ENCODE data around the gene ABCA3.
"Not testable (repeated sequence)": the region's sequence is repeated elsewhere in the genome, so short reads cannot be mapped to it uniquely, and the experiment has no call there.

ABCA3 gene

DNA sequence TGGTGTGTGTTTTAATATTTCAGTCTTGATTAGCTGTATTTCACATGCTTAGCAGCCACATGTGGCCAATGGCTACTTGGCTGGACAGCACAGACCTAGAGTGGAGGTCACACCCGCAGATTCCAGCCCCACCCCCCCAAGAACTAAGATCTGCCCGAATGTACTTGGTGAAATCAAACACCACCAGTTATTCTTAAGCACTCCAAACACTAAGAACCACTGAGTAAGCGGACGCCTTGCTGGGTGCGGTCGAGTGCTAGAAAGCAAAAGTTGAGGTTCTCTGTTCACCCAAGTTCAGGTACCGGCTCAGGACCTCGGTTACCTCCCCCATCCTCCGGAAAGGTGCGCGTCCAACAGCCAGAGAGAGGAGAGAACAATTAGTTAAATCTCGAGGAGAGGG, 73.6 kb downstream of the ABCA3 start:
- in situ Hi-C loops (cut with HindIII; ENCODE audit: low sequenced_read_pairs): loop anchor here (25.0 kb wide), 1 partner anchor 420 kb away; the partner anchor contains the start of gene KCTD5

GRCh38 chr16:2263026-2263425, 77.5 kb downstream of the ABCA3 start:
- in situ Hi-C loops (cut with HindIII; ENCODE audit: low sequenced_read_pairs): loop anchor here (25.0 kb wide), 1 partner anchor 424 kb away; the partner anchor contains the start of gene KCTD5

DNA sequence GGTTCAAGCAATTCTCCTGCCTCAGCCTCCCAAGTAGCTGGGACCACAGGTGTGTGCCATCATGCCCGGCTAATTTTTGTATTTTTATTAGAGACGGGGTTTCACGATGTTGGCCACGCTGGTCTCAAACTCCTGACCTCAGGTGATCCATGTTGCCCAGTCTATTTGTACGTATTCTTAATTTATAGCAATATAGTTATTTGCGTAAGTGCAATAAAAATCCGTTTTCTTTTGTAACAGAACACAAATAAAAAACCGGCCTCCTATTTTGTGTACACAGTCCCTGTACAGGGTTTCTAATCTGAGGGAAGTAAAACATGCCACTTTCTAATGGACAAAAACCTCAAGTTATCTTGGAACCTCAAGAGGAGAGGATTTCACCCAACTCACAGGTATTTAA, 80.3 kb downstream of the ABCA3 start:
- in situ Hi-C loops (cut with HindIII; ENCODE audit: low sequenced_read_pairs): loop anchor here (25.0 kb wide), 1 partner anchor 427 kb away; the partner anchor contains the start of gene KCTD5

DNA sequence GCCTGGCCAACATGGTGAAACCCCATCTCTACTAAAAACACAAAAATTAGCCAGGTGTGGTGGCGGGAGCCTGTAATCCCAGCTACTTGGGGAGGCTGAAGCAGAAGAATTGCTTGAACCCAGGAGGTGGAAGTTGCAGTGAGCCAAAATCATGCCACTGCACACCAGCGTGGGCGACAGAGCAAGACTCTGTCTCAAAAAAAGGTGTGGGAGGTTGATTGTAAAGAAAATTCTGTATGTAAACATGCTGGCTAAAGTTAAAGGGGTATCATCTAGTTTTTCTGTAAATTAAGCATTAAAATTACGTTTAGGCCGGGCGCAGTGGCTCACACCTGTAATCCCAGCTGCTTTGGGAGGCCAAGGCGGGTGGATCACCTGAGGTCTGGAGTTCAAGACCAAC, 82.0 kb downstream of the ABCA3 start:
- in situ Hi-C loops (cut with HindIII; ENCODE audit: low sequenced_read_pairs): loop anchor here (25.0 kb wide), 1 partner anchor 429 kb away; the partner anchor contains the start of gene KCTD5

GRCh38 chr16:2257726-2258125, 82.8 kb downstream of the ABCA3 start:
- in situ Hi-C loops (cut with HindIII; ENCODE audit: low sequenced_read_pairs): loop anchor here (25.0 kb wide), 1 partner anchor 430 kb away; the partner anchor contains the start of gene KCTD5

DNA sequence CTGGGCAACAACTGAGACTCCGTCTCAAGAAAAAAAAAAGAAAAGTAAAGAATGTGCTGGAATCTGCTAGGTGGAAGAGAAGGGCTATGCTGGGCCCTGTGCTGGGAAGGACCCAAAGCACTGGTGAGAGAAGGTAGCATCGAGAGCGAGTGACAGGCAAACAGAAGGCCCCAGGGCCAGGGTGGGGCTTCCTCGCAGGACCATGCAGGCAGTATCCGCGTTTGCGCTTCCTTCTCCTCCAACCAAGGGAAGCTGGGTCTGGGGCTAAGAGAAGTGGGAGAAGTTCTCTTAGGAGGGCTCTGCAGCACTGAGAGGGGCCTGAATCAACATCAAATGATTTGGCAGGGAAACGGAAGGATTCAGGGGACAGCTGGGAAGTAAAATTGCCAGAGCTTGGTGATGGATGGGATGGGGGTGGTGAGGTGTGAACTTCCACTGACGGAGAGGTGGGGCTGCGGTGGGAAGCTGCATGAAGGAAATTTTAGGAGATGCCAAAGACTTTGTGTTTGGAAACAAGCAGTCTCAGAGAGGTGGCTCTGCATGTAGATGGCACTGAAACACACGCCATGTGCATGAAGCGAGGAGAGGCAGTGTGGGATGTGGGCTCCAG, 83.9 kb downstream of the ABCA3 start:
- in situ Hi-C loops (cut with HindIII; ENCODE audit: low sequenced_read_pairs): loop anchor here (25.0 kb wide), 1 partner anchor 431 kb away; the partner anchor contains the start of gene KCTD5

DNA sequence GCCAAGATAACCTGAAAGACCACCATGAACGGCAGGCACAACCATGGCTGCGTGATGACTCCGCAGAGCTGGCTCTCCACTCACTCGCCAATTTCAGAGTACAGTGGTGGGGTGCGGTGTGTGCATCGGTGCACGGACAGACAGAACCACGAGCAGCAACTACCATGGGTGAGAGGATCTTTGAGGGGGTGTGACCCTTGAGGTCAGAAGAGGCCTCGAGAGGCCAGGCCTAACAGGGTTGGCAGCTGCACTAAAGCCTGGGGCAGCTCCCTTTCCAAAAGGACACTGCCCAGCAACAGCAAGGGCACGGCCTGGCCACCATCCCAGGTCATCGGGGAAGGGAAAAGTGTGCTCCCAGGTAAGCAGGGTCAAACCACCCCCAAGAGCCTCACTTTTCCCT, 87.2 kb downstream of the ABCA3 start:
- in situ Hi-C loops (cut with HindIII; ENCODE audit: low sequenced_read_pairs): loop anchor here (25.0 kb wide), 1 partner anchor 434 kb away; the partner anchor contains the start of gene KCTD5

DNA sequence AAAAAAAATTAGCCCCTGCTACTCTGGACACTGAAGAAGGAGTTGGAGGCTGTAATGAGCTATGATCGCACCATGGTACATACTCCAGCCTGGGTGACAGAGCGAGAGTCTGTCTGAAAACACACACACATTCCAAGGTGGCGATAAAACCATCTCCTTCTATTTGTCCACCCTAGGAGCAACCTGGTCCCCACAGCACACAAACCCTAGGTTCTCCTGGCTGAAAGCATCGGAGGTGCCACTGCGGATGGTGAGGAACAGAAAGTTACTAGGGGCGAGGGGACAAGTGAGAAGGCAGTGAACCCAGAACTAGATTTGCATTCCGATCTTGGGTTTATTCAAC, 87.8 kb downstream of the ABCA3 start:
- in situ Hi-C loops (cut with HindIII; ENCODE audit: low sequenced_read_pairs): loop anchor here (25.0 kb wide), 1 partner anchor 435 kb away; the partner anchor contains the start of gene KCTD5

DNA sequence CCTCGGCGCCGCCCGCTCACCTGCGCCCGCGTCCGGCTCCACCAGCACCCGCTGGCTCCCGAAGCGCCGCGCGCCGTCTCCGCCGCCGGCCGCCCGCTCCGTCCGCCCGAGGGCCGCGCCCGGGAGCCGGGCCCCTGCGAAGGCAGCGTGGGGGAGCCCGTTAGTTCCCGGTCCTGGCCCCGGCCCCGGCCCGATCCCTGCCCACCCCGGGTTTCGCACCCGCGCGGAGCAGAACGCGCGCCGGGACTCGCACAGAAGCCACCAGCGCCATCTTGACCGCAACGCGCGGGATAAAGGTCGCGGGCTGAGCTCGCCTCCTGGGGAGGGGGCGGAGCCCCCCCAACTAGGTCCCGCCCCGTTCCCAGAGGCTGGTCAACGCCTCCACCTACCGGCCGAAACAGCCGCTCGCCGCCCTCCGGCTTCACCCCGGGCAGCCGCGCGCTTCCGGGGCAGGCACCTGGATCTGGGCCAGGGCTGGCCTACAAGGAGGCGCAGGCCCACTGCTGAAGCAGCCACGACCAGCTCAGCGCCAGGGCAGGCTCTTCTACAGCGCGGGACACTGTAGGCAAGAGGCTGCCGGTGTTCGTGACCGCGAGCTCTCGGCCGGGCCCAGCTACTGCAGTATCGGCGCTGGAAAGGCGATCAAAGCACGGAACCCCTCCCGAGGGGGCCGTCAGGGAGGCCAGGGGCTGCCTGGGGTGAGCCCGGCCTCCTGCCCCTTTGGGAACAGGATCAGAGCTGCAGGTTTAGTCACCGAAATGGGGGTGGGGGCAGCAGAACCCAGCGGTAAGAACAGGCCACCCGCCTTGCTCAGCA, 89.0 kb downstream of the ABCA3 start, which contains the start of gene ECI1:
Gene ECI1 (minus strand): TSS at position 292 of the 816 bp plus-strand sequence. CDS start 21 bp downstream, at position 271.
- in situ Hi-C loops (cut with HindIII; ENCODE audit: low sequenced_read_pairs): loop anchor here (25.0 kb wide), 1 partner anchor 436 kb away; the partner anchor contains the start of gene KCTD5

GRCh38 chr16:2250652-2251295, 89.8 kb downstream of the ABCA3 start:
- in situ Hi-C loops (cut with HindIII; ENCODE audit: low sequenced_read_pairs): loop anchor here (25.0 kb wide), 1 partner anchor 437 kb away; the partner anchor contains the start of gene KCTD5

DNA sequence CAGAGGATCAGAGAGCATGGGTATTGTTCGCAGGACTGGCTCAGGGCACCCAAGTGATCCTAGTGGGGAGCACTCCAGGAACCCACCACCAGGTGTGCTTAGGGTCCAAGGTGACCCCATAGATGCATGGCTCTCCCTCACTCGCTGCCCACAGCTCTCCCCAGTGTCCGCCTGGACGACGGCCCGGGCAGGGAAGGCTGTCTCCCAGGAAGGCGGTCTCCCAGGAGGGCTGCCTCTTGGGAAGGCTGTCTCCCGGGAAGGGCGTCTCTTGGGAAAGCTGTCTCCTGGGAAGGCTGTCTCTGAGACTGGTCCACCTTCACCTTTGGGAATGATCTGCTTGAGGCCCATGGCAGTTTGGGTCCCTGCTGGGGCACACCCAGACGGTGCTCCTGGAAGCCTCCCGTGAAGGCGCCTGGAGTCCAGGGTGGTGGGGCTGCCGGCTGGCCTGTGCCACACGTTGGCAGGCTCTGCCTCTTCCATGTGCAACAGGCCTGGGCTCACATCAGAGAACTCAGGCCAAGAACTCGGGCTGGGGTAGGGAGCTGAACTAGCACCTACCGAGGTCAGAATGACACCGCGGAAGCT, 94.1 kb downstream of the ABCA3 start:
- in situ Hi-C loops (cut with HindIII; ENCODE audit: low sequenced_read_pairs): no loop called here

- in situ Hi-C loops (cut with HindIII; ENCODE audit: low sequenced_read_pairs): no loop called here
These were observed 95.4 kb downstream of the ABCA3 start for GRCh38 chr16:2244926-2245795.

DNA sequence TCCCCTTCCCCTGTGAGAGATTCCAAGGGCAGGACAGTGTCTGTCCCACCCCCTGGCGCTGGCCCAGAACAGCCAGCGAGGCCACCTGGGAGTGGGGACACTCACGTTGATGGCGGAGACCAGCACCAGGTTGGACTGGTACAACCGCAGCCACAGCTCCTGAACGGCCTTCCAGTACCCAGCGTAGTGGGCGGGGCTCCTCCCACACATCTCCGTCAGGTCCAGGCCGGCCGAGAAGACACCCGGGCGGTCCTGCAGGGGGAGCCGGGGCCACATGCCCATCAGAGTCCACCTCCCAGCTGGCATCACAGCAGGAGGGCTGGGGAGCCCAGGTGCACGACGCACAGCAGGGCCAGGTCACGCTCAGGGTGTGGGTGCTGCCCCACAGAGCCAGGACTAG, 96.2 kb downstream of the ABCA3 start:
- in situ Hi-C loops (cut with HindIII; ENCODE audit: low sequenced_read_pairs): no loop called here

GRCh38 chr16:2243781-2244180, 96.7 kb downstream of the ABCA3 start:
- in situ Hi-C loops (cut with HindIII; ENCODE audit: low sequenced_read_pairs): no loop called here

DNA sequence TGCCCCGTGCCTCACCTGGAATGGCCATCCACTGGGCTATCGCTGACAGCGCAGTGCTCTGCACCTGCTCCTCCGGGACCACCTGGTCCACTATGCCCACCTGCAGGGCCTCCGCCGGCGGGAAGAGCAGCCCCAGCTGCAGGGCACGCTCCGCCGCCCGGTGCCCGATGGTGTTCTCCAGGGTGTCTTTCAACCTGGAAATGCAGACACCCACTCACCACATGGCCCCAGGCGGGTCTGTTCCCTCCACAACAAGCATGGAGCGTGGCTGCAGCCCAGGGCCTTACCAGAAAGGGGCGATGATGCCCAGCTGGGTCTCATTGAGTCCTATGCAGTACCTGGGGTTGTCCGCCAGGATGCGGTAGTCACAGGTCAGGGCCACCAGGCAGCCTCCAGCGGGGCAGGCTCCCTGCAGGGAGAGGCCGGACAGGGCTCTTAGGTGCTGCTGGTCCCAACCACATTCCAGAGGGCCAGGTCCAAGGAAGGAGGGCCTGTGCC, 97.4 kb downstream of the ABCA3 start:
- in situ Hi-C loops (cut with HindIII; ENCODE audit: low sequenced_read_pairs): no loop called here

GRCh38 chr16:2242598-2242997, 97.9 kb downstream of the ABCA3 start:
- in situ Hi-C loops (cut with HindIII; ENCODE audit: low sequenced_read_pairs): no loop called here

- in situ Hi-C loops (cut with HindIII; ENCODE audit: low sequenced_read_pairs): not testable (repeated sequence)
These were observed 100.2 kb downstream of the ABCA3 start for GRCh38 chr16:2240331-2240730.

DNA sequence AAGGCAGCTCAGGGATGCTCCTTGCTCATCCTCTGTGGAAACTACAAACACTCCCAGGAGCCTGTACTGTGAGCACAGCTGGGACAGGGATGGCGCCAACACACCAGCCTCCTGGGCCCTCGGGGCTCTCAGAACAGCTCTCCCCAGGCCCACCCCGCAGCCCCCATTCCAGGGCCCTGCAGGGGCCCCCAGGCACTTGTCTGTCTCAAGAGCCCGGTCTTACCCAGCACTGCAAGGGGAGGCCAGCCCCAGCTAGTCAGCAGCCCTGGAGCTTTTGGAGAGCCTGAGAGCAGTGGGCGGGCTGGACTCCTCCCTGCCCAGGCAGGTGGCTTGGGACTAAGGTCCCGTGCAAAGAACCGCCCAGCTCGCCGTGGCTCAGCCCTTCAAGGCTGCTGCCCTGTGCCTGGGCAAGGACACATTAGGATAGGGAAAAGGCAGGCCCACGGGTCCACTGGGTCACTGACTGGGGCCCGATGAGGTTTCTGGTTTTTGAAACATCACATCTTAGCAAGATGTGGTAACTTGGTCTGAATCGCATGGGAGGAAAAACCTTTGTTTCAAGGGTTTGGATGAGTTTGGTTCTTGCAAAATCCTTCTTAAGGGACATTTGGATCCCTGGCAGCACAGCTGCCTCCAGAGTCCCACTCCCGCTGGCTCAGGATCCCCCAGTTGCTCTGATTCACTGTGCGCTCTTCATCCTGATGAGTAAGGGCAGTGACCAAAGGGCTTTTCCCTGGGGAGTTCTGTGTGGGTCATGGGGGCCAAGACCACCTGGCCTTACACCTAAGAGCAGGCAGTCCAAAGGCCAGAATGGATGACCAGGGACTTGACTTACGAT, 101.5 kb downstream of the ABCA3 start:
- in situ Hi-C loops (cut with HindIII; ENCODE audit: low sequenced_read_pairs): no loop called here
